T-helper 17 cell (primary cell): ENCODE data around the gene TLR3. TPM values are rescaled to one million over a fixed set of nuclear protein-coding genes. Genes with fewer than 3 reads are reported as not detected.

Experiments used
- ATAC-seq: fragments of 150-1000 bp; cut with Tn5 transposase; 2 replicates; pipeline ENCODE4 v1.10.0; 2021; ENCODE audit warnings: mild to moderate bottlenecking, moderate library complexity
- DNase-seq, 3 donors: peaks; one replicate each; pipeline versions ENCODE4 v3.0.0 to v3.0.0-alpha.2; 2020 to 2021
- H3K9me3 ChIP-seq: one replicate; pipeline ENCODE4 v1.7.0; 2013; ENCODE audit warnings: low read length, mild to moderate bottlenecking; ENCODE audit not compliant: control insufficient read depth, poor library complexity, severe bottlenecking
- H3K27ac Mint-ChIP-seq: one replicate; pipeline ENCODE4 v1.8.0; 2022; ENCODE audit warnings: mild to moderate bottlenecking, moderate library complexity, mixed read lengths
- H3K27me3 Mint-ChIP-seq: one replicate; pipeline ENCODE4 v1.8.0; 2022; ENCODE audit warnings: mixed read lengths
- H3K36me3 Mint-ChIP-seq: one replicate; pipeline ENCODE4 v1.8.0; 2022; ENCODE audit warnings: low read depth, mixed read lengths
- H3K4me1 Mint-ChIP-seq: one replicate; pipeline ENCODE4 v1.8.0; 2022; ENCODE audit warnings: mild to moderate bottlenecking, mixed read lengths
- H3K4me3 Mint-ChIP-seq: one replicate; pipeline ENCODE4 v1.8.0; 2022; ENCODE audit warnings: mild to moderate bottlenecking, moderate library complexity, mixed read lengths
- total RNA-seq, 4 donors: library from RNA in 2 of 4; stranded (reverse) in 2 of 4; gene quantifications; one replicate each; pipeline ENCODE4 v1.2.3 and lab custom pipeline; 2022 to 2026

The TLR3 gene
- 1 to 10 TPM in 1 of 2 donors, under 1 TPM in 1; 0.55 to 1.5 TPM for total RNA-seq
- total RNA-seq (lab: John Stamatoyannopoulos, UW), result 0.58 to 1.7 reads per million in 2 donors

- H3K27me3 Mint-ChIP-seq, result peaks cover 16% of the 10 kb centered on the region
- H3K27ac Mint-ChIP-seq, result peak within 1 kb of the TSS; percentile 93
These were observed at the start of gene TLR3 for GRCh38 chr4:186068581-186069348. Gene TLR3, plus strand, starts transcription at chr4:186069156. Its CDS starts 7,464 bp downstream, at chr4:186076620.

GRCh38 chr4:186019269-186019668 is 49.7 kb upstream of the TLR3 start:
- no peak for ATAC-seq
- peaks cover 50% of the 10 kb centered on the region for H3K27me3 Mint-ChIP-seq
- no peaks in the 10 kb centered on the region for H3K9me3 ChIP-seq
- DNase-seq, result no peak
- H3K27ac Mint-ChIP-seq, result no peak overlapping the region
- H3K4me1 Mint-ChIP-seq, result peaks cover 3% of the 10 kb centered on the region
- no peak overlapping the region for H3K4me3 Mint-ChIP-seq
- peaks cover 3% of the 10 kb centered on the region for H3K36me3 Mint-ChIP-seq

More at GRCh38 chr4:186068581-186069348, at the start of gene TLR3:
- DNase-seq, result no peak
- peak within 1 kb of the TSS; percentile 89 for H3K4me3 Mint-ChIP-seq
- H3K4me1 Mint-ChIP-seq, result peaks cover 19% of the 10 kb centered on the region
- H3K36me3 Mint-ChIP-seq, result no peaks in the 10 kb centered on the region
- ATAC-seq, result peak; percentile 46
- no peaks in the 10 kb centered on the region for H3K9me3 ChIP-seq

GRCh38 chr4:186020106-186020792 is 48.7 kb upstream of the TLR3 start:
- Mint-ChIP-seq H3K27ac (no peak overlapping the region), H3K4me3 (no peak overlapping the region), H3K27me3 (peaks cover 50% of the 10 kb centered on the region), H3K4me1 (peaks cover 3% of the 10 kb centered on the region), H3K36me3 (peaks cover 3% of the 10 kb centered on the region)
- ATAC-seq (no peak), DNase-seq (no peak)
- no peaks in the 10 kb centered on the region for H3K9me3 ChIP-seq

- no peaks in the 10 kb centered on the region for H3K9me3 ChIP-seq
- H3K27ac Mint-ChIP-seq, result no peak overlapping the region
- H3K4me3 Mint-ChIP-seq, result no peak overlapping the region
- no peak for DNase-seq
- peaks cover 3% of the 10 kb centered on the region for H3K36me3 Mint-ChIP-seq
- H3K4me1 Mint-ChIP-seq, result peaks cover 3% of the 10 kb centered on the region
- ATAC-seq, result no peak
- peaks cover 48% of the 10 kb centered on the region for H3K27me3 Mint-ChIP-seq
These were observed 48.1 kb upstream of the TLR3 start for GRCh38 chr4:186020793-186021407.

- DNase-seq, result no peak
- no peaks in the 10 kb centered on the region for H3K9me3 ChIP-seq
- peaks cover 3% of the 10 kb centered on the region for H3K36me3 Mint-ChIP-seq
- ATAC-seq, result no peak
- peaks cover 46% of the 10 kb centered on the region for H3K27me3 Mint-ChIP-seq
- no peak overlapping the region for H3K4me3 Mint-ChIP-seq
- H3K4me1 Mint-ChIP-seq, result peaks cover 3% of the 10 kb centered on the region
- no peak overlapping the region for H3K27ac Mint-ChIP-seq
These were observed 47.3 kb upstream of the TLR3 start for GRCh38 chr4:186021461-186022167.

GRCh38 chr4:186023975-186024374 is 45.0 kb upstream of the TLR3 start:
- H3K27ac Mint-ChIP-seq, result no peak overlapping the region
- H3K4me3 Mint-ChIP-seq, result no peak overlapping the region
- no peaks in the 10 kb centered on the region for H3K9me3 ChIP-seq
- ATAC-seq (no peak), DNase-seq (no peak)
- peaks cover 3% of the 10 kb centered on the region for H3K36me3 Mint-ChIP-seq
- H3K4me1 Mint-ChIP-seq, result peaks cover 3% of the 10 kb centered on the region
- H3K27me3 Mint-ChIP-seq, result peaks cover 61% of the 10 kb centered on the region

- H3K27ac Mint-ChIP-seq, result no peak overlapping the region
- H3K4me1 Mint-ChIP-seq, result peaks cover 3% of the 10 kb centered on the region
- peaks cover 68% of the 10 kb centered on the region for H3K27me3 Mint-ChIP-seq
- DNase-seq (no peak), ATAC-seq (no peak)
- H3K4me3 Mint-ChIP-seq, result no peak overlapping the region
- no peaks in the 10 kb centered on the region for H3K9me3 ChIP-seq
- peaks cover 3% of the 10 kb centered on the region for H3K36me3 Mint-ChIP-seq
These were observed 44.1 kb upstream of the TLR3 start for GRCh38 chr4:186024637-186025407.

GRCh38 chr4:186025408-186025690 is 43.6 kb upstream of the TLR3 start:
- Mint-ChIP-seq H3K36me3 (peaks cover under 1% of the 10 kb centered on the region), H3K27ac (no peak overlapping the region), H3K4me1 (peaks cover 3% of the 10 kb centered on the region), H3K4me3 (no peak overlapping the region), H3K27me3 (peaks cover 68% of the 10 kb centered on the region)
- ATAC-seq, result no peak
- no peak for DNase-seq
- H3K9me3 ChIP-seq, result no peaks in the 10 kb centered on the region

- no peak for DNase-seq
- Mint-ChIP-seq H3K4me3 (no peak overlapping the region), H3K36me3 (peaks cover 2% of the 10 kb centered on the region)
These were observed 41.6 kb upstream of the TLR3 start for GRCh38 chr4:186027405-186027804.

GRCh38 chr4:186029571-186030398 is 39.2 kb upstream of the TLR3 start:
- no peak for ATAC-seq
- Mint-ChIP-seq H3K4me3 (no peak overlapping the region), H3K36me3 (peaks cover 2% of the 10 kb centered on the region), H3K27ac (no peak overlapping the region), H3K27me3 (peaks cover 67% of the 10 kb centered on the region), H3K4me1 (no peaks in the 10 kb centered on the region)
- H3K9me3 ChIP-seq, result no peaks in the 10 kb centered on the region
- DNase-seq, result no peak

More at GRCh38 chr4:186027405-186027804, 41.6 kb upstream of the TLR3 start:
- Mint-ChIP-seq H3K27me3 (peaks cover 69% of the 10 kb centered on the region), H3K4me1 (no peaks in the 10 kb centered on the region), H3K27ac (no peak overlapping the region)
- H3K9me3 ChIP-seq, result no peaks in the 10 kb centered on the region
- no peak for ATAC-seq

- H3K27me3 Mint-ChIP-seq, result peaks cover 61% of the 10 kb centered on the region
- H3K9me3 ChIP-seq, result no peaks in the 10 kb centered on the region
- H3K4me3 Mint-ChIP-seq, result no peak overlapping the region
- peaks cover 2% of the 10 kb centered on the region for H3K36me3 Mint-ChIP-seq
- no peak overlapping the region for H3K27ac Mint-ChIP-seq
- ATAC-seq (no peak), DNase-seq (no peak)
- H3K4me1 Mint-ChIP-seq, result no peaks in the 10 kb centered on the region
These were observed 38.6 kb upstream of the TLR3 start for GRCh38 chr4:186030399-186030775.

- Mint-ChIP-seq H3K4me1 (no peaks in the 10 kb centered on the region), H3K36me3 (peaks cover 2% of the 10 kb centered on the region), H3K27me3 (peaks cover 60% of the 10 kb centered on the region), H3K27ac (no peak overlapping the region), H3K4me3 (no peak overlapping the region)
- ATAC-seq (no peak), DNase-seq (no peak)
- H3K9me3 ChIP-seq, result no peaks in the 10 kb centered on the region
These were observed 38.2 kb upstream of the TLR3 start for GRCh38 chr4:186030795-186031194.
